ENCODE results near the gene EPS8L1.
"Not testable (repeated sequence)": the region's sequence is repeated elsewhere in the genome, so short reads cannot be mapped to it uniquely, and the experiment has no call there.

EPS8L1 gene

GRCh38 chr19:55075371-55075998 is at the start of gene EPS8L1:
EPS8L1 (plus strand) TSS chr19:55075869; CDS start chr19:55076445, 576 bp downstream.
- DNase-seq, result no peak

GRCh38 chr19:55027140-55027471 is 48.6 kb upstream of the EPS8L1 start:
- DNase-seq, result not testable (repeated sequence)

- no peak for DNase-seq
Measured at GRCh38 chr19:55027472-55028337, 48.0 kb upstream of the EPS8L1 start.

GRCh38 chr19:55028757-55029156 is 46.9 kb upstream of the EPS8L1 start:
- no peak for DNase-seq

GRCh38 chr19:55031178-55031577 is 44.5 kb upstream of the EPS8L1 start:
- DNase-seq, result no peak

GRCh38 chr19:55032170-55032800 is 43.4 kb upstream of the EPS8L1 start:
- no peak for DNase-seq

GRCh38 chr19:55032976-55033643 is 42.6 kb upstream of the EPS8L1 start:
- not testable (repeated sequence) for DNase-seq

- DNase-seq, result no peak
Measured at GRCh38 chr19:55034751-55035150, 40.9 kb upstream of the EPS8L1 start.

- DNase-seq, result no peak
Measured at GRCh38 chr19:55036058-55036457, 39.6 kb upstream of the EPS8L1 start.

- not testable (repeated sequence) for DNase-seq
Measured at GRCh38 chr19:55037603-55038002, 38.1 kb upstream of the EPS8L1 start.

GRCh38 chr19:55040654-55041053 is 35.0 kb upstream of the EPS8L1 start:
- DNase-seq, result not testable (repeated sequence)

- no peak for DNase-seq
Measured at GRCh38 chr19:55041244-55041626, 34.4 kb upstream of the EPS8L1 start.

- no peak for DNase-seq
Measured at GRCh38 chr19:55041627-55042343, 33.9 kb upstream of the EPS8L1 start.

- DNase-seq, result no peak
Measured at GRCh38 chr19:55042344-55042678, 33.4 kb upstream of the EPS8L1 start.

GRCh38 chr19:55042688-55043087 is 33.0 kb upstream of the EPS8L1 start:
- DNase-seq, result no peak

- DNase-seq, result no peak
Measured at GRCh38 chr19:55044286-55044685, 31.4 kb upstream of the EPS8L1 start.

- no peak for DNase-seq
Measured at GRCh38 chr19:55044771-55045716, 30.6 kb upstream of the EPS8L1 start.

- no peak for DNase-seq
Measured at GRCh38 chr19:55046975-55047622, 28.6 kb upstream of the EPS8L1 start.

- no peak for DNase-seq
Measured at GRCh38 chr19:55047951-55048350, 27.7 kb upstream of the EPS8L1 start.

- no peak for DNase-seq
Measured at GRCh38 chr19:55048446-55048845, 27.2 kb upstream of the EPS8L1 start.

Data from NCI-H510A treated with DMSO at 0.1 percent for 48 hours (cell line).